Esophagus squamous epithelium (tissue), 5 donors: Measurements from ENCODE around the gene KLHL35. TPM values are rescaled to one million over a fixed set of nuclear protein-coding genes. Genes with fewer than 3 reads are reported as not detected.

Experiments
- DNase-seq: peaks from one replicate; lab custom pipeline; 2025; lab: John Stamatoyannopoulos, UW
- H3K27ac ChIP-seq, 4 donors: fragments of 200-600 bp; sonication (generic); one replicate each; pipeline ENCODE4 v1.5.1; 2016 to 2019; ENCODE audit warnings: mild to moderate bottlenecking in 1 of 4
- H3K27me3 ChIP-seq, 4 donors: fragments of 200-600 bp; sonication (generic); 1 replicate in 3 of 4; 2 replicates in 1 of 4; pipeline versions ENCODE4 v1.5.1 to v1.6.0; 2017 to 2021; ENCODE audit warnings: antibody characterized with exemption in 1 of 4
- H3K36me3 ChIP-seq, 3 donors: fragments of 200-600 bp; sonication (generic); one replicate each; pipeline ENCODE4 v1.5.1; 2016 to 2019
- H3K4me1 ChIP-seq, 3 donors: fragments of 200-600 bp; sonication (generic); one replicate each; pipeline ENCODE4 v1.5.1; 2017 to 2019
- H3K4me3 ChIP-seq, 4 donors: fragments of 200-600 bp; sonication (generic); 1 replicate in 3 of 4; 2 replicates in 1 of 4; pipeline ENCODE4 v1.5.1; 2016 to 2019; ENCODE audit warnings: mild to moderate bottlenecking in 2 of 4, moderate library complexity in 1 of 4
- H3K9me3 ChIP-seq, 3 donors: fragments of 200-600 bp; sonication (generic); one replicate each; pipeline ENCODE4 v1.5.1; 2016 to 2019
- CTCF ChIP-seq, 6 experiments: fragments of 450-650 bp in 4 of 6; fragments of 200-600 bp in 2 of 6; sonication (generic) in 2 of 6; IDR thresholded peaks; one replicate each; pipeline ENCODE4 v1.5.1; 2016 to 2019; ENCODE audit warnings: antibody characterized with exemption in 6 of 6, mild to moderate bottlenecking in 4 of 6, moderate library complexity in 4 of 6
- POLR2A ChIP-seq, 4 donors: fragments of 450-650 bp; IDR thresholded peaks; one replicate each; pipeline ENCODE4 v1.6.1; 2017; ENCODE audit warnings: antibody characterized with exemption in 4 of 4, mild to moderate bottlenecking in 4 of 4, moderate library complexity in 3 of 4
- whole genome bisulfite sequencing, 2 donors: methylation state at CpG; one replicate each; pipeline ENCODE4 v1.1.5; 2018; 5-methylcytosine and 5-hydroxymethylcytosine counted together
- intact Hi-C: fragments of 100-400 bp; cut with DNase I; formaldehyde crosslinking; loops from one replicate; pipeline ENCODE4 v1.15.0; 2022
- total RNA-seq, 4 donors: library from RNA; depleted of rRNA; stranded (reverse); fragments of >200 nt; gene quantifications; one replicate each; pipeline ENCODE4 v1.1.0, GENCODE V29; 2016
- donor health status: DM: yes; HTN: yes; CAD: no.

KLHL35 gene
- total RNA-seq, 4 donors from 2014 or later: 0.62 to 0.95 (median 0.91) TPM; not detected in 1

- 4 to 5% methylated on average over 8 to 10 of the region's 11 CpGs for WGBS, 2 donors
- H3K9me3 ChIP-seq: no peaks in the 10 kb centered on the region
- peak overlapping the region; percentile 51 to 91 (median 72) for H3K4me3 ChIP-seq
- TF ChIP-seq POLR2A (IDR thresholded peaks at IDR 0.05) (no peak), CTCF (IDR thresholded peaks at IDR 0.05) (no peak)
- peaks cover 4 to 42% (median 20%) of the 10 kb centered on the region in 3 donors for H3K4me1 ChIP-seq
- H3K27ac ChIP-seq: peak overlapping the region; percentile 91 to 97 (median 94)
- intact Hi-C loops: no loop called here
- DNase-seq: no peak
- no peaks in the 10 kb centered on the region for H3K27me3 ChIP-seq
- H3K36me3 ChIP-seq: peaks cover 23 to 46% (median 31%) of the 10 kb centered on the region in 3 donors
Observed at GRCh38 chr11:75400146-75400865, 32.7 kb downstream of the KLHL35 start.

GRCh38 chr11:75399344-75400145 lies 33.5 kb downstream of the KLHL35 start, which contains the start of gene RPS3:
Gene RPS3 (plus strand): TSS chr11:75399518. CDS start chr11:75399548, 30 bp downstream.
- Histone ChIP-seq H3K4me1 (peaks cover 4 to 37% (median 20%) of the 10 kb centered on the region in 3 donors), H3K9me3 (no peaks in the 10 kb centered on the region), H3K27me3 (no peaks in the 10 kb centered on the region), H3K4me3 (peak within 1 kb of the TSS; percentile 51 to 91 (median 72)), H3K36me3 (peaks cover 17 to 38% (median 23%) of the 10 kb centered on the region in 3 donors), H3K27ac (peak within 1 kb of the TSS; percentile 91 to 97 (median 94))
- peak in 4 of 6 experiments; percentile 10 to 37 (median 22) for TF ChIP-seq CTCF (IDR thresholded peaks at IDR 0.05)
- peak in 3 of 4 donors; percentile 84 to 92 (median 86) for TF ChIP-seq POLR2A (IDR thresholded peaks at IDR 0.05)
- peak; percentile 52 for DNase-seq
- 0% methylated on average over 9 to 27 of the region's 55 CpGs for WGBS, 2 donors
- intact Hi-C loops: no loop called here

- Histone ChIP-seq H3K27me3 (no peaks in the 10 kb centered on the region), H3K4me3 (peak overlapping the region in 1 of 4 donors; percentile 76), H3K27ac (no peak overlapping the region), H3K9me3 (no peaks in the 10 kb centered on the region), H3K4me1 (peaks cover 4 to 37% (median 20%) of the 10 kb centered on the region in 3 donors), H3K36me3 (peaks cover 13 to 32% (median 17%) of the 10 kb centered on the region in 3 donors)
- TF ChIP-seq CTCF (IDR thresholded peaks at IDR 0.05) (no peak), POLR2A (IDR thresholded peaks at IDR 0.05) (no peak)
- WGBS, 2 donors: 53 to 72% methylated on average over 7 to 8 of the region's 8 CpGs
- intact Hi-C loops: no loop called here
- DNase-seq: no peak
Observed at GRCh38 chr11:75398906-75399305, 34.1 kb downstream of the KLHL35 start.

GRCh38 chr11:75394085-75394840 lies 38.7 kb downstream of the KLHL35 start:
- H3K9me3 ChIP-seq: no peaks in the 10 kb centered on the region
- H3K4me3 ChIP-seq: no peak overlapping the region
- intact Hi-C loops: loop anchor here (5.0 kb wide), 1 partner anchor 138 kb away; no protein-coding TSS in a partner anchor
- no peak for TF ChIP-seq CTCF (IDR thresholded peaks at IDR 0.05)
- TF ChIP-seq POLR2A (IDR thresholded peaks at IDR 0.05): no peak
- peaks cover 0 to 12% (median 0%) of the 10 kb centered on the region in 4 donors for H3K27me3 ChIP-seq
- no peak for DNase-seq
- no peak overlapping the region for H3K27ac ChIP-seq
- H3K4me1 ChIP-seq: peaks cover 0 to 1% (median 0%) of the 10 kb centered on the region in 3 donors
- H3K36me3 ChIP-seq: no peaks in the 10 kb centered on the region
- WGBS, 2 donors: 66 to 70% methylated on average over 5 to 7 of the region's 8 CpGs
